ENCODE results near the gene TLR9. TPM values are rescaled to one million over a fixed set of nuclear protein-coding genes. Genes with fewer than 3 reads are reported as not detected.
"Not testable (repeated sequence)": the region's sequence is repeated elsewhere in the genome, so short reads cannot be mapped to it uniquely, and the experiment has no call there.

Gene TLR9
- total and polyA plus RNA-seq, 3 donors from 2014 or later = 0.08 to 0.25 (median 0.20) TPM

DNA sequence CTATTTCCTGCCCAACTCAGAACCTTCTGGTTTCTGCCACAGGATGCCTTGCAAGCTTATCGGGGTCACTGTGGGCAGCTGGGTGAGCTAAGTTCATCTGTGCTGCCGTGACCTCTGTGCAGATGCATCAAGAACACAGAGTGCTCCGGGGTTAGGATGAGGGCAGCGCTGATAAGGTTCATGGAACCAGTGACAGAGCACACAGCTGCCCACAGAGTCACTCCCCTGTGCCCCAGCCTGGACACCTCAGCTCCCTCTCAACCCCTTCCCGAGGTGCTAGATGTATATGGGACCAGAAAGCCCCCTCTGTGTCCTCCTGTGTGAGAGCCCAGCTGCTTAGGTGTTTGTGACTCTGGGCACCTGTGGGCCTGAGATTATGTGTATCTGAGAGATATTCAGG is 43.2 kb downstream of the TLR9 start:
- H3K4me1 ChIP-seq = peaks cover 30% of the 10 kb centered on the region
- no peaks in the 10 kb centered on the region for H3K9me3 ChIP-seq
- H3K27me3 ChIP-seq = no peaks in the 10 kb centered on the region
- 60 to 62% methylated on average over 5 of the region's 5 CpGs for WGBS, 2 donors
- TF ChIP-seq POLR2A (IDR thresholded peaks at IDR 0.05) = no peak
- TF ChIP-seq, protein P1, sequence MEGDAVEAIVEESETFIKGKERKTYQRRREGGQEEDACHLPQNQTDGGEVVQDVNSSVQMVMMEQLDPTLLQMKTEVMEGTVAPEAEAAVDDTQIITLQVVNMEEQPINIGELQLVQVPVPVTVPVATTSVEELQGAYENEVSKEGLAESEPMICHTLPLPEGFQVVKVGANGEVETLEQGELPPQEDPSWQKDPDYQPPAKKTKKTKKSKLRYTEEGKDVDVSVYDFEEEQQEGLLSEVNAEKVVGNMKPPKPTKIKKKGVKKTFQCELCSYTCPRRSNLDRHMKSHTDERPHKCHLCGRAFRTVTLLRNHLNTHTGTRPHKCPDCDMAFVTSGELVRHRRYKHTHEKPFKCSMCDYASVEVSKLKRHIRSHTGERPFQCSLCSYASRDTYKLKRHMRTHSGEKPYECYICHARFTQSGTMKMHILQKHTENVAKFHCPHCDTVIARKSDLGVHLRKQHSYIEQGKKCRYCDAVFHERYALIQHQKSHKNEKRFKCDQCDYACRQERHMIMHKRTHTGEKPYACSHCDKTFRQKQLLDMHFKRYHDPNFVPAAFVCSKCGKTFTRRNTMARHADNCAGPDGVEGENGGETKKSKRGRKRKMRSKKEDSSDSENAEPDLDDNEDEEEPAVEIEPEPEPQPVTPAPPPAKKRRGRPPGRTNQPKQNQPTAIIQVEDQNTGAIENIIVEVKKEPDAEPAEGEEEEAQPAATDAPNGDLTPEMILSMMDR (IDR thresholded peaks at IDR 0.05) = no peak
- H3K27ac ChIP-seq = no peak overlapping the region
- no peaks in the 10 kb centered on the region for H3K36me3 ChIP-seq (ENCODE audit: low read depth, missing control alignments)
- DNase-seq = peak; percentile 53
- H3K4me3 ChIP-seq = no peak overlapping the region
- intact Hi-C loops (cut with DNase I; ENCODE audit: low total_unique reads) = no loop called here

GRCh38 chr3:52181543-52181942 is 43.9 kb downstream of the TLR9 start:
- no peaks in the 10 kb centered on the region for H3K9me3 ChIP-seq
- TF ChIP-seq, protein P1 (IDR thresholded peaks at IDR 0.05) = no peak
- no peak for TF ChIP-seq POLR2A (IDR thresholded peaks at IDR 0.05)
- 37 to 38% methylated on average over 3 to 4 of the region's 4 CpGs for WGBS, 2 donors
- H3K4me3 ChIP-seq = no peak overlapping the region
- peak; percentile 49 for DNase-seq
- peak overlapping the region in 1 of 2 donors; percentile 1 for H3K27ac ChIP-seq
- intact Hi-C loops (cut with DNase I; ENCODE audit: low total_unique reads) = no loop called here
- H3K27me3 ChIP-seq = no peaks in the 10 kb centered on the region
- H3K36me3 ChIP-seq (ENCODE audit: low read depth, missing control alignments) = no peaks in the 10 kb centered on the region
- peaks cover 36% of the 10 kb centered on the region for H3K4me1 ChIP-seq

GRCh38 chr3:52178537-52178936 is 46.9 kb downstream of the TLR9 start:
- Histone ChIP-seq H3K27ac (no peak overlapping the region), H3K4me1 (peaks cover 31% of the 10 kb centered on the region)
- no peak for DNase-seq

DNA sequence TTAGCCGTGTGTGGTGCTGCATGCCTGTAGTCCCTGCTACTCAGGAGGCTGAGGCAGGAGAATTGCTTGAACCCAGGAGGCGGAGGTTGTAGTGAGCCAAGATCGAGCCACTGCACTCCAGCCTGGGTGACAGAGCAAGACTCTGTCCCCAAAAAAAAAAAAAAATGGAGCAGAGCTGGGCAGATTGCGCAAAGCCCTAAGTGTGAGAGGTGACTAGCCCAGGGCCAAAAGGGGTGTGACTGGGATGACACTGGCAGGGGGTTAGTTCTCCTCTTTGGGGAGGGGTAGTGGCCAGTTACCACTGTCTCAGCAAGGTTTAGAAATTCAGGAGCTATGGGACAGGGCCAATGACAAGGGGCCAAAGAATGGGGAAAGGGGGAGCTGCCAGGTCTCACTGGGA is 47.3 kb downstream of the TLR9 start:
- DNase-seq; H3K36me3 ChIP-seq (ENCODE audit: low read depth, missing control alignments); H3K27ac ChIP-seq; intact Hi-C loops (cut with DNase I; ENCODE audit: low total_unique reads); H3K27me3 ChIP-seq; H3K4me3 ChIP-seq; H3K9me3 ChIP-seq: not testable (repeated sequence)
- peaks cover 28% of the 10 kb centered on the region for H3K4me1 ChIP-seq
- 99 to 100% methylated on average over 4 of the region's 4 CpGs for WGBS, 2 donors

More at GRCh38 chr3:52178537-52178936, 46.9 kb downstream of the TLR9 start:
- Histone ChIP-seq H3K4me3 (no peak overlapping the region), H3K27me3 (no peaks in the 10 kb centered on the region), H3K36me3 (ENCODE audit: low read depth, missing control alignments) (no peaks in the 10 kb centered on the region), H3K9me3 (no peaks in the 10 kb centered on the region)
- intact Hi-C loops (cut with DNase I; ENCODE audit: low total_unique reads) = no loop called here
- no peak for TF ChIP-seq POLR2A (IDR thresholded peaks at IDR 0.05)
- TF ChIP-seq, protein P1 (IDR thresholded peaks at IDR 0.05) = no peak
- 82 to 100% methylated on average over 1 of the region's 1 CpG for WGBS, 2 donors

DNA sequence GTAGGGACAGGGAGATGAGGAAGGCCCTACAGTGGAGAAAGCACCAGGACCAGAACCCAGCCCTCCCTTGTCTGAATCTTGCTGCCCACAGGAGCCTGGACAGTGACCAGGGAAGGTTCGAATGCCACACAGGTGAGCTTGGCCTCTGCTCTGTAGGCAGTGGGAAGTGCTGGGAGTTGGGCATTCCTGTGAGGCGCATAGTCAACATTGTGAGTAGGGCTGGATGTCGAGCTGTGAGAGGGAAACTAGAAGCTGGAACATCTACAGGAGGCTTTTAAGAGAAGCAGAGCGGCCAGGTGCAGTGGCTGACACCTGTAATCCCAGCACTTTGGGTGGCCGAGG is 47.8 kb downstream of the TLR9 start:
- no peaks in the 10 kb centered on the region for H3K27me3 ChIP-seq
- peaks cover 26% of the 10 kb centered on the region for H3K4me1 ChIP-seq
- H3K36me3 ChIP-seq (ENCODE audit: low read depth, missing control alignments) = no peaks in the 10 kb centered on the region
- TF ChIP-seq POLR2A (IDR thresholded peaks at IDR 0.05) = no peak
- TF ChIP-seq, protein P1 (IDR thresholded peaks at IDR 0.05) = no peak
- no peak for DNase-seq
- H3K4me3 ChIP-seq = no peak overlapping the region
- H3K9me3 ChIP-seq = no peaks in the 10 kb centered on the region
- no peak overlapping the region for H3K27ac ChIP-seq
- intact Hi-C loops (cut with DNase I; ENCODE audit: low total_unique reads) = no loop called here
- WGBS, 2 donors = 81 to 91% methylated on average over 4 to 5 of the region's 5 CpGs

Data from testis (tissue), 3 donors.